Duodenal mucosa (tissue), 2 donors: ENCODE data around the gene SPN.
"Not testable (repeated sequence)": the region's sequence is repeated elsewhere in the genome, so short reads cannot be mapped to it uniquely, and the experiment has no call there.

Source experiments
- H3K27ac ChIP-seq: one replicate; pipeline ENCODE4 v1.7.0; 2013; ENCODE audit warnings: low read depth, low read length
- H3K27me3 ChIP-seq, 2 donors: one replicate each; pipeline ENCODE4 v1.7.0; 2013; ENCODE audit warnings: low read length in 2 of 2, control low read depth in 1 of 2; ENCODE audit not compliant: insufficient read depth in 2 of 2, control insufficient read depth in 1 of 2
- H3K36me3 ChIP-seq, 2 donors: one replicate each; pipeline ENCODE4 v1.7.0; 2013; ENCODE audit warnings: low read length in 2 of 2, control low read depth in 1 of 2; ENCODE audit not compliant: insufficient read depth in 2 of 2, control insufficient read depth in 1 of 2
- H3K4me1 ChIP-seq, 2 donors: one replicate each; pipeline ENCODE4 v1.7.0; 2013; ENCODE audit warnings: low read length in 2 of 2, control low read depth in 1 of 2; ENCODE audit not compliant: insufficient read depth in 2 of 2, control insufficient read depth in 1 of 2
- H3K4me3 ChIP-seq, 2 donors: one replicate each; pipeline ENCODE4 v1.7.0; 2013; ENCODE audit warnings: low read length in 2 of 2, low read depth in 1 of 2
- H3K9ac ChIP-seq, 2 donors: one replicate each; pipeline ENCODE4 v1.7.0; 2013; ENCODE audit warnings: low read length in 2 of 2, low read depth in 1 of 2
- H3K9me3 ChIP-seq, 2 donors: one replicate each; pipeline ENCODE4 v1.7.0; 2013; ENCODE audit warnings: low read length in 2 of 2, control low read depth in 1 of 2; ENCODE audit not compliant: control insufficient read depth in 1 of 2

Gene SPN

GRCh38 chr16:29662729-29663015, 375 bp upstream of the SPN start:
- H3K9me3 ChIP-seq, result no peaks in the 10 kb centered on the region
- no peak overlapping the region for H3K27ac ChIP-seq
- no peak overlapping the region for H3K9ac ChIP-seq
- peaks cover 12 to 19% of the 10 kb centered on the region in 2 donors for H3K4me1 ChIP-seq
- H3K27me3 ChIP-seq, result no peaks in the 10 kb centered on the region
- H3K36me3 ChIP-seq, result no peaks in the 10 kb centered on the region
- peak overlapping the region; percentile 30 to 61 for H3K4me3 ChIP-seq

GRCh38 chr16:29663807-29664090, 702 bp downstream of the SPN start:
- no peaks in the 10 kb centered on the region for H3K27me3 ChIP-seq
- H3K36me3 ChIP-seq, result no peaks in the 10 kb centered on the region
- no peaks in the 10 kb centered on the region for H3K9me3 ChIP-seq
- H3K4me3 ChIP-seq, result peak overlapping the region; percentile 46 to 66
- no peak overlapping the region for H3K27ac ChIP-seq
- H3K4me1 ChIP-seq, result peaks cover 12 to 22% of the 10 kb centered on the region in 2 donors
- peak overlapping the region in 1 of 2 donors; percentile 42 for H3K9ac ChIP-seq

- Histone ChIP-seq H3K4me3 (peak overlapping the region; percentile 46 to 66), H3K27ac (no peak overlapping the region), H3K4me1 (peaks cover 12 to 22% of the 10 kb centered on the region in 2 donors), H3K9me3 (no peaks in the 10 kb centered on the region), H3K27me3 (no peaks in the 10 kb centered on the region), H3K36me3 (no peaks in the 10 kb centered on the region), H3K9ac (peak overlapping the region; percentile 9 to 42)
These were observed 1.3 kb downstream of the SPN start for GRCh38 chr16:29664091-29664921.

- no peaks in the 10 kb centered on the region for H3K36me3 ChIP-seq
- H3K27me3 ChIP-seq, result no peaks in the 10 kb centered on the region
- H3K27ac ChIP-seq, result no peak overlapping the region
- peaks cover 12 to 22% of the 10 kb centered on the region in 2 donors for H3K4me1 ChIP-seq
- peak overlapping the region in 1 of 2 donors; percentile 18 for H3K9ac ChIP-seq
- peak overlapping the region; percentile 65 to 66 for H3K4me3 ChIP-seq
- no peaks in the 10 kb centered on the region for H3K9me3 ChIP-seq
These were observed 2.4 kb downstream of the SPN start for GRCh38 chr16:29665294-29666077.

GRCh38 chr16:29667322-29667610, 4.2 kb downstream of the SPN start:
- H3K27ac ChIP-seq, H3K9ac ChIP-seq: not testable (repeated sequence)
- H3K4me1 ChIP-seq, result peaks cover 8 to 22% of the 10 kb centered on the region in 2 donors

GRCh38 chr16:29667755-29668154, 4.7 kb downstream of the SPN start:
- no peaks in the 10 kb centered on the region for H3K36me3 ChIP-seq
- H3K27ac ChIP-seq, result no peak overlapping the region
- peaks cover 8 to 22% of the 10 kb centered on the region in 2 donors for H3K4me1 ChIP-seq
- no peaks in the 10 kb centered on the region for H3K9me3 ChIP-seq
- H3K4me3 ChIP-seq, result no peak overlapping the region
- H3K9ac ChIP-seq, result no peak overlapping the region
- no peaks in the 10 kb centered on the region for H3K27me3 ChIP-seq

More at GRCh38 chr16:29667322-29667610, 4.2 kb downstream of the SPN start:
- H3K36me3 ChIP-seq, H3K4me3 ChIP-seq, H3K9me3 ChIP-seq, H3K27me3 ChIP-seq: not testable (repeated sequence)

- no peak overlapping the region for H3K27ac ChIP-seq
- H3K9me3 ChIP-seq, result no peaks in the 10 kb centered on the region
- H3K36me3 ChIP-seq, result no peaks in the 10 kb centered on the region
- no peak overlapping the region for H3K9ac ChIP-seq
- peaks cover 8 to 22% of the 10 kb centered on the region in 2 donors for H3K4me1 ChIP-seq
- H3K4me3 ChIP-seq, result no peak overlapping the region
- no peaks in the 10 kb centered on the region for H3K27me3 ChIP-seq
These were observed 5.2 kb downstream of the SPN start for GRCh38 chr16:29668267-29668666.

- Histone ChIP-seq H3K4me1 (peaks cover 6 to 7% of the 10 kb centered on the region in 2 donors), H3K9ac (no peak overlapping the region), H3K27me3 (no peaks in the 10 kb centered on the region), H3K36me3 (no peaks in the 10 kb centered on the region), H3K9me3 (no peaks in the 10 kb centered on the region), H3K27ac (no peak overlapping the region), H3K4me3 (no peak overlapping the region)
These were observed 10.5 kb downstream of the SPN start for GRCh38 chr16:29673501-29673900.

GRCh38 chr16:29674188-29674587, 11.1 kb downstream of the SPN start:
- Histone ChIP-seq H3K27me3 (no peaks in the 10 kb centered on the region), H3K9me3 (no peaks in the 10 kb centered on the region), H3K27ac (no peak overlapping the region), H3K4me1 (peaks cover 9 to 14% of the 10 kb centered on the region in 2 donors), H3K36me3 (no peaks in the 10 kb centered on the region), H3K9ac (no peak overlapping the region), H3K4me3 (no peak overlapping the region)

GRCh38 chr16:29675811-29676643, 13.0 kb downstream of the SPN start:
- no peaks in the 10 kb centered on the region for H3K27me3 ChIP-seq
- H3K36me3 ChIP-seq, result no peaks in the 10 kb centered on the region
- H3K4me3 ChIP-seq, result no peak overlapping the region
- H3K4me1 ChIP-seq, result peaks cover 15 to 19% of the 10 kb centered on the region in 2 donors
- no peaks in the 10 kb centered on the region for H3K9me3 ChIP-seq
- H3K9ac ChIP-seq, result no peak overlapping the region
- no peak overlapping the region for H3K27ac ChIP-seq
